OCI-LY7 (cell line): ENCODE measurements around the gene CASTOR2. TPM values are rescaled to one million over a fixed set of nuclear protein-coding genes. Genes with fewer than 3 reads are reported as not detected.

Experiments used
- BruUV-seq: library from RNA; stranded (reverse); fragments of 400-500 nt; replicated peaks from 2 replicates; lab custom pipeline; 2021; lab: Mats Ljungman, UMichigan
- CTCF ChIA-PET: fragments of 300-600 bp; sonication (Branson Sonifier 250); formaldehyde crosslinking; loops from one replicate; lab custom pipeline; 2022; ENCODE audit warnings: antibody characterized with exemption; ENCODE audit not compliant: unreplicated experiment; lab: Charles Lee
- POLR2A ChIA-PET: fragments of 300-600 bp; sonication (Branson Sonifier 250); formaldehyde crosslinking; loops from one replicate; lab custom pipeline; 2022; ENCODE audit warnings: antibody characterized with exemption; lab: Charles Lee
- DNase-seq: peaks from one replicate; pipeline ENCODE4 v3.0.0-alpha.2; 2015; ENCODE audit warnings: low spot score
- H2AFZ ChIP-seq: fragments of 200-600 bp; sonication (generic), shearing (Covaris generic); 2 replicates; pipeline ENCODE4 v1.6.1; 2014; ENCODE audit warnings: mild to moderate bottlenecking, antibody characterized with exemption, low read length, moderate library complexity
- H3K27ac ChIP-seq: fragments of 200-600 bp; sonication (generic); 2 replicates; pipeline ENCODE4 v1.5.1; 2014; ENCODE audit warnings: mixed run types, low read depth, mild to moderate bottlenecking, moderate library complexity, low read length, inconsistent platforms; ENCODE audit not compliant: poor library complexity, severe bottlenecking
- H3K36me3 ChIP-seq: fragments of 200-600 bp; sonication (generic); 2 replicates; pipeline ENCODE4 v1.6.1; 2014; ENCODE audit warnings: mild to moderate bottlenecking, antibody characterized with exemption, low read length, moderate library complexity, mixed read lengths; ENCODE audit not compliant: insufficient read depth
- H3K4me1 ChIP-seq: fragments of 200-600 bp; sonication (generic); 2 replicates; pipeline ENCODE4 v1.5.1; 2014; ENCODE audit warnings: mild to moderate bottlenecking, low read length; ENCODE audit not compliant: insufficient read depth, poor library complexity, severe bottlenecking
- H3K4me2 ChIP-seq: fragments of 200-600 bp; sonication (generic); 2 replicates; pipeline ENCODE4 v1.6.1; 2014; ENCODE audit warnings: mild to moderate bottlenecking, low read length
- H3K4me3 ChIP-seq: fragments of 200-600 bp; sonication (generic); 2 replicates; pipeline ENCODE4 v1.5.1; 2014; ENCODE audit warnings: mild to moderate bottlenecking, low read depth, low read length; ENCODE audit not compliant: poor library complexity, severe bottlenecking
- H3K79me2 ChIP-seq: fragments of 200-600 bp; sonication (generic); 2 replicates; pipeline ENCODE4 v1.6.1; 2016; ENCODE audit warnings: low read depth, mild to moderate bottlenecking, low read length, moderate library complexity, mixed read lengths; ENCODE audit not compliant: insufficient read depth
- H3K9me2 ChIP-seq: fragments of 200-600 bp; sonication (generic); 2 replicates; pipeline ENCODE4 v1.6.1; 2016; ENCODE audit warnings: mild to moderate bottlenecking, low read length, mixed read lengths; ENCODE audit not compliant: insufficient read depth
- H3K9me3 ChIP-seq: fragments of 200-600 bp; sonication (generic); 2 replicates; pipeline ENCODE4 v1.6.1; 2014; ENCODE audit warnings: mild to moderate bottlenecking, mixed run types, low read length, mixed read lengths
- H4K20me1 ChIP-seq: fragments of 200-600 bp; sonication (generic); 2 replicates; pipeline ENCODE4 v1.6.1; 2014; ENCODE audit warnings: mild to moderate bottlenecking, antibody characterized with exemption, low read length, moderate library complexity, mixed read lengths; ENCODE audit not compliant: insufficient read depth
- EZH2phosphoT487 ChIP-seq: fragments of 200-600 bp; sonication (generic); IDR thresholded peaks from 2 replicates; pipeline ENCODE4 v1.6.1; 2018; ENCODE audit warnings: low read depth, borderline replicate concordance, mild to moderate bottlenecking, mixed run types, antibody characterized with exemption, low read length, moderate library complexity, mixed read lengths
- intact Hi-C: fragments of 100-400 bp; cut with micrococcal nuclease; formaldehyde crosslinking; loops from one replicate; pipeline ENCODE4 v1.10.0; 2022; ENCODE audit not compliant: unreplicated experiment
- total RNA-seq, 2 experiments: library from RNA; depleted of rRNA in 1 of 2; stranded (reverse); fragments of >200 nt in 1 of 2; shearing (Covaris generic) in 1 of 2; gene quantifications; 2 replicates each; pipeline ENCODE4 v1.2.3, GENCODE V29; 2014 to 2022
- TF ChIP-seq, protein P1 (sequence below): fragments of 200-600 bp; sonication (generic); conservative IDR thresholded peaks from 2 replicates; pipeline ENCODE4 v1.5.1; 2014; ENCODE audit warnings: mild to moderate bottlenecking, antibody characterized with exemption, low read length, moderate library complexity, mixed read lengths

Gene CASTOR2
- total RNA-seq, 2 experiments from 2014 or later, result 5.8 to 13.7 TPM

DNA sequence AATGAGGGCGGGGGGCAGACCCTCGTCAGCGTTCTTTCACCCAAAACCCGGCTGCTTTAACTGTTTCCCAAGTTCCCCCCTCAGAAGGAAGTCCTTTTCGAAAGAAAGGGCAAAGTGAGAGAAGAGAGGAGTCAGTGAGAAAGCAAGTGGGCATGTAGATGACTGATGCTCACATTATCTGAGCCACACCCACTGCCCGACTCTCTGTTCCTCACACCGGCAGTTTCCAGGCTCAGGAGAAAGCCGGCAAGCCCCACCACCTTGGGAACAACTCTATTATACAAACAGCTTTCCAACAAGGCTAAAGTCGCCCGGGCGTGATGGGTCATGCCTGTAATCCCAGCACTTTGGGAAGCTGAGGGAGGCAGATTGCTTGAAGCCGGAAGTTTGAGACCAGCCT, 86.0 kb downstream of the CASTOR2 start:
- CTCF ChIA-PET, result no interaction called here
- Histone ChIP-seq H3K4me3 (no peak overlapping the region), H2AFZ (no peak overlapping the region), H3K79me2 (no peaks in the 10 kb centered on the region), H3K27ac (no peak overlapping the region), H3K9me3 (no peaks in the 10 kb centered on the region), H4K20me1 (no peaks in the 10 kb centered on the region), H3K4me2 (no peak overlapping the region), H3K9me2 (no peaks in the 10 kb centered on the region), H3K36me3 (peaks cover 67% of the 10 kb centered on the region), H3K4me1 (no peaks in the 10 kb centered on the region)
- no TSS peak for BruUV-seq
- POLR2A ChIA-PET, result no interaction called here
- DNase-seq, result no peak
- TF ChIP-seq EZH2phosphoT487, result no peak
- TF ChIP-seq, protein P1, sequence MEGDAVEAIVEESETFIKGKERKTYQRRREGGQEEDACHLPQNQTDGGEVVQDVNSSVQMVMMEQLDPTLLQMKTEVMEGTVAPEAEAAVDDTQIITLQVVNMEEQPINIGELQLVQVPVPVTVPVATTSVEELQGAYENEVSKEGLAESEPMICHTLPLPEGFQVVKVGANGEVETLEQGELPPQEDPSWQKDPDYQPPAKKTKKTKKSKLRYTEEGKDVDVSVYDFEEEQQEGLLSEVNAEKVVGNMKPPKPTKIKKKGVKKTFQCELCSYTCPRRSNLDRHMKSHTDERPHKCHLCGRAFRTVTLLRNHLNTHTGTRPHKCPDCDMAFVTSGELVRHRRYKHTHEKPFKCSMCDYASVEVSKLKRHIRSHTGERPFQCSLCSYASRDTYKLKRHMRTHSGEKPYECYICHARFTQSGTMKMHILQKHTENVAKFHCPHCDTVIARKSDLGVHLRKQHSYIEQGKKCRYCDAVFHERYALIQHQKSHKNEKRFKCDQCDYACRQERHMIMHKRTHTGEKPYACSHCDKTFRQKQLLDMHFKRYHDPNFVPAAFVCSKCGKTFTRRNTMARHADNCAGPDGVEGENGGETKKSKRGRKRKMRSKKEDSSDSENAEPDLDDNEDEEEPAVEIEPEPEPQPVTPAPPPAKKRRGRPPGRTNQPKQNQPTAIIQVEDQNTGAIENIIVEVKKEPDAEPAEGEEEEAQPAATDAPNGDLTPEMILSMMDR, result no peak
- intact Hi-C loops, result no loop called here

DNA sequence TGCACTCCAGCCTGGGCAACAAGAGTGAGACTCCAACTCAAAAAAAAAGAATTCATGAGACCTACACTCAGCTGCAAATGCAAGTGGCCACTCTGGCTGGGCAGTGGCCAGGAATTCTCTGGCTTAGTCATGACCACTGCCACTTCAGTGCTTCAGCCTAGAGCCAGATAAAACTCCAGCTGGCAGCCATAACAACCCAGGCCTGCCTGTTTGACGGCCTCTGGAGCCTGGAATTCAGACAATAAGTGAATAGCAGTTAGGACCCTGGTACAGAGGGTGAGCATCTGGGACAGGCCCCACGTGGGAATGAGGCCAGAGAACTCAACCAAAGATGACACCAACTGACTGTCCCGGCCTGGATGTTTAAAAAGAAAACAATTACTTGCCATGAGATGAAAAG, 90.2 kb downstream of the CASTOR2 start:
- intact Hi-C loops, result no loop called here
- no peak for TF ChIP-seq EZH2phosphoT487
- TF ChIP-seq, protein P1, result no peak
- H3K36me3 ChIP-seq, result peaks cover 88% of the 10 kb centered on the region
- H3K4me3 ChIP-seq, result no peak overlapping the region
- no peaks in the 10 kb centered on the region for H3K9me2 ChIP-seq
- ChIA-PET POLR2A (no interaction called here), CTCF (no interaction called here)
- H3K9me3 ChIP-seq, result no peaks in the 10 kb centered on the region
- no peaks in the 10 kb centered on the region for H3K79me2 ChIP-seq
- no peaks in the 10 kb centered on the region for H4K20me1 ChIP-seq
- no peaks in the 10 kb centered on the region for H3K4me1 ChIP-seq
- H3K27ac ChIP-seq, result no peak overlapping the region
- no peak overlapping the region for H2AFZ ChIP-seq
- H3K4me2 ChIP-seq, result no peak overlapping the region
- BruUV-seq, result no TSS peak
- DNase-seq, result no peak

DNA sequence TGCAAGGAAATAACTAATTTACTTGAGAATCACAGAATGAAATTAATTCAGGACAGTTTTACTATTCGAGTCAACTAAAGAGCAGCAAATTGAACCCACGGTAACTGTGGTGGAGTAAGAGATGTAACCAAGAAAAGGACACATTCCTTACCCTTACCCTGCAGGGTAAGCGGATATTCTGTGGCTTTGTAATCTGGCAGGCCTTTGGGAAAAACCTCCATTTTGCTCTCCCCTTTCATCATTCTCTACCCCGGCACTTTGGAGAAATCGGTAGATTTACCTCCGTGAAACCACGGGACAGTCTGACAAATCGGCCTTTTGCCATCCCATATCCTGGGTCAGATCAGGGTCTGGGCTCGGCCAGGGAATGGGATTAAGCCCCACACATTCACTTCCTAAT, 90.7 kb downstream of the CASTOR2 start:
- ChIA-PET CTCF (no interaction called here), POLR2A (no interaction called here)
- Histone ChIP-seq H3K4me1 (no peaks in the 10 kb centered on the region), H3K4me3 (no peak overlapping the region), H3K36me3 (peaks cover 92% of the 10 kb centered on the region), H2AFZ (no peak overlapping the region), H3K9me2 (no peaks in the 10 kb centered on the region), H3K4me2 (no peak overlapping the region), H4K20me1 (no peaks in the 10 kb centered on the region), H3K9me3 (no peaks in the 10 kb centered on the region), H3K79me2 (no peaks in the 10 kb centered on the region), H3K27ac (no peak overlapping the region)
- TF ChIP-seq, protein P1, result no peak
- TF ChIP-seq EZH2phosphoT487, result no peak
- intact Hi-C loops, result no loop called here
- DNase-seq, result no peak
- BruUV-seq, result no TSS peak
